IMR-90 (cell line): ENCODE results near the gene KRT35.

ENCODE experiments used
- CTCF ChIP-seq: conservative IDR thresholded peaks from 2 replicates; pipeline ENCODE4 v1.5.1; 2012; ENCODE audit warnings: mild to moderate bottlenecking, low read depth, low read length, improper control_type of control experiment
- ELK1 ChIP-seq: fragments of 150-350 bp; IDR thresholded peaks from 2 replicates; pipeline ENCODE4 v1.6.1; 2016; ENCODE audit warnings: low read depth, mild to moderate bottlenecking, low read length, moderate library complexity, borderline replicate concordance
- FOS ChIP-seq: fragments of 150-350 bp; IDR thresholded peaks from 2 replicates; pipeline ENCODE4 v1.6.1; 2016; ENCODE audit warnings: low read depth, low read length
- NFE2L2 ChIP-seq: fragments of 150-350 bp; IDR thresholded peaks from 2 replicates; pipeline ENCODE4 v1.6.1; 2016; ENCODE audit warnings: low read depth, mild to moderate bottlenecking, low read length
- POLR2A ChIP-seq: IDR thresholded peaks from 2 replicates; pipeline ENCODE4 v1.6.1; 2012; ENCODE audit warnings: mild to moderate bottlenecking, low read depth, low read length
- RAD21 ChIP-seq: IDR thresholded peaks from 2 replicates; pipeline ENCODE4 v1.6.1; 2012; ENCODE audit warnings: low read length, improper control_type of control experiment
- RFX5 ChIP-seq: IDR thresholded peaks from 2 replicates; pipeline ENCODE4 v1.8.0; 2012; ENCODE audit warnings: low read depth, mild to moderate bottlenecking, low read length, moderate library complexity
- USF2 ChIP-seq: fragments of 150-350 bp; IDR thresholded peaks from 2 replicates; pipeline ENCODE4 v1.6.1; 2017; ENCODE audit warnings: mild to moderate bottlenecking, antibody characterized with exemption, low read length, low read depth

GRCh38 chr17:41463746-41464145, 17.2 kb downstream of the KRT35 start:
- TF ChIP-seq NFE2L2: no peak
- no peak for TF ChIP-seq FOS
- TF ChIP-seq POLR2A: no peak
- no peak for TF ChIP-seq CTCF
- no peak for TF ChIP-seq RAD21
- TF ChIP-seq USF2: no peak
- no peak for TF ChIP-seq ELK1
- no peak for TF ChIP-seq RFX5
